Adrenal gland (tissue), 12 donors: ENCODE measurements around the gene MRPL45. TPM values are rescaled to one million over a fixed set of nuclear protein-coding genes. Genes with fewer than 3 reads are reported as not detected.

Source experiments
- DNase-seq, 7 donors: peaks; one replicate each; pipeline ENCODE4 v3.0.0-alpha.2; 2019 to 2020
- H3K27ac ChIP-seq, 5 donors: fragments of 200-600 bp; sonication (generic) in 4 of 5; 1 replicate in 3 of 5; 2 replicates in 2 of 5; pipeline versions ENCODE4 v1.5.1 to v1.8.0; 2016 to 2020; ENCODE audit warnings: mild to moderate bottlenecking in 1 of 5
- H3K27me3 ChIP-seq: fragments of 200-600 bp; 2 replicates; pipeline ENCODE4 v1.8.0; 2021
- H3K36me3 ChIP-seq, 2 donors: fragments of 200-600 bp; replicated peaks in 1 of 2; 1 replicate in 1 of 2; 2 replicates in 1 of 2; pipeline versions ENCODE4 v1.5.1 to v1.8.0; 2018 to 2022
- H3K4me1 ChIP-seq, 2 donors: fragments of 200-600 bp; replicated peaks in 1 of 2; 1 replicate in 1 of 2; 2 replicates in 1 of 2; pipeline versions ENCODE4 v1.5.1 to v1.8.0; 2018 to 2021
- H3K4me3 ChIP-seq, 4 donors: fragments of 200-600 bp; sonication (generic) in 3 of 4; one replicate each; pipeline ENCODE4 v1.5.1; 2016 to 2018
- H3K9me3 ChIP-seq, 3 donors: fragments of 200-600 bp; sonication (generic) in 1 of 3; replicated peaks in 1 of 3; 1 replicate in 2 of 3; 2 replicates in 1 of 3; pipeline versions ENCODE4 v1.5.1 to v1.8.0; 2016 to 2021
- CTCF ChIP-seq, 6 experiments: fragments of 450-650 bp in 4 of 6; fragments of 200-600 bp in 2 of 6; sonication (generic) in 1 of 6; IDR thresholded peaks; 1 replicate in 5 of 6; 2 replicates in 1 of 6; pipeline versions ENCODE4 v1.5.1 to v1.8.0; 2016 to 2021; ENCODE audit warnings: antibody characterized with exemption in 6 of 6, mild to moderate bottlenecking in 2 of 6, moderate library complexity in 1 of 6
- POLR2A ChIP-seq, 2 donors: fragments of 450-650 bp; IDR thresholded peaks; one replicate each; pipeline ENCODE4 v1.6.1; 2017; ENCODE audit warnings: antibody characterized with exemption in 2 of 2, mild to moderate bottlenecking in 2 of 2, moderate library complexity in 1 of 2
- WGBS, 4 donors: extraction: QIAGEN DNeasy Blood & Tissue Kit in 2 of 4; methylation state at CpG; one replicate each; pipeline versions ENCODE4 v1.1.5 to v1.1.7; 2013 to 2017; 5-methylcytosine and 5-hydroxymethylcytosine counted together
- intact Hi-C, 2 donors: fragments of 100-400 bp; cut with DNase I; formaldehyde crosslinking; loops; one replicate each; pipeline versions ENCODE4 v1.14.1 to v1.15.0; 2022 to 2023
- polyA plus RNA-seq, 3 donors: library from polyadenylated mRNA; stranded (reverse); fragments of 200-250 nt in 2 of 3; fragments of 350-450 nt in 1 of 3; fragmentation: Illumina TruSeq in 1 of 3; extraction: RNeasy Lipid Tissue Mini Kit (QIAGEN cat#74804) in 1 of 3; gene quantifications; one replicate each; pipeline ENCODE4 v1.2.3, GENCODE V29; 2013 to 2014
- total RNA-seq, 9 donors: library from RNA; depleted of rRNA in 4 of 9; stranded (reverse); fragments of >200 nt in 4 of 9; fragments of 120-200 nt in 1 of 9; fragmentation: NEBNext Ultra II Directional in 1 of 9; extraction: Animal tissue kit (Norgen Biotek cat#: 25700) in 1 of 9; gene quantifications; one replicate each; pipeline versions ENCODE4 v1.1.0 to v1.2.4, GENCODE V29; 2013 to 2023
- donor health status: healthy with polysubstance abuse.
- donor health status: Bipolar disorder and iron deficiency.
- donor health status: DM: yes; HTN: yes; CAD: no.
- donor health status: DM: no; HTN: no; CAD: no.
- donor health status: DM: no; HTN: no; CAD: no.
- donor health status: DM: yes; HTN: yes; CAD: no.

MRPL45 gene
- total and polyA plus RNA-seq, 12 donors = 12.7 to 62.8 (median 37.2) TPM

GRCh38 chr17:38364741-38365140, 67.8 kb downstream of the MRPL45 start:
- Histone ChIP-seq H3K4me1 (peaks cover 0 to 1% of the 10 kb centered on the region in 2 donors), H3K27ac (no peak overlapping the region), H3K4me3 (no peak overlapping the region), H3K27me3 (no peaks in the 10 kb centered on the region), H3K36me3 (peaks cover 0 to 35% of the 10 kb centered on the region in 2 donors), H3K9me3 (no peaks in the 10 kb centered on the region)
- 91 to 96% (median 93%) methylated on average over 8 of the region's 8 CpGs for WGBS, 4 donors
- TF ChIP-seq POLR2A (IDR thresholded peaks at IDR 0.05) (no peak), CTCF (IDR thresholded peaks at IDR 0.05) (no peak)
- intact Hi-C loops = no loop called here
- no peak for DNase-seq

GRCh38 chr17:38369124-38369886, 72.3 kb downstream of the MRPL45 start:
- no peak for DNase-seq
- H3K27me3 ChIP-seq = no peaks in the 10 kb centered on the region
- no peaks in the 10 kb centered on the region for H3K4me1 ChIP-seq
- no peaks in the 10 kb centered on the region for H3K9me3 ChIP-seq
- TF ChIP-seq POLR2A (IDR thresholded peaks at IDR 0.05) (no peak), CTCF (IDR thresholded peaks at IDR 0.05) (no peak)
- WGBS, 4 donors = 82 to 86% (median 84%) methylated on average over 8 of the region's 8 CpGs
- no peak overlapping the region for H3K27ac ChIP-seq
- H3K36me3 ChIP-seq = peaks cover 0 to 59% of the 10 kb centered on the region in 2 donors
- H3K4me3 ChIP-seq = no peak overlapping the region
- intact Hi-C loops = no loop called here

Other genes with a start within 250 kb of the MRPL45 start
- gene TBC1D3C, start 228.5 kb upstream of the MRPL45 start, total RNA-seq = 1 to 10 TPM in 1 of 9 donors, not detected in 8; 1.4 TPM
- under 1 TPM; 0.07 to 0.88 (median 0.24) TPM for gene TBC1D3C, start 228.5 kb upstream of the MRPL45 start, polyA plus RNA-seq
- gene TBC1D3E, start 169.2 kb upstream of the MRPL45 start, total RNA-seq = 1 to 10 TPM in 1 of 9 donors, under 1 TPM in 1, not detected in 7; 0.15 to 1.7 TPM
- gene TBC1D3E, start 169.2 kb upstream of the MRPL45 start, polyA plus RNA-seq = under 1 TPM in 1 of 3 donors, not detected in 2; 0.16 TPM
- not detected for gene TBC1D3, start 104.6 kb upstream of the MRPL45 start, total RNA-seq
- 1 to 10 TPM in 1 of 3 donors, under 1 TPM in 1, not detected in 1; 0.07 to 1.4 TPM for gene TBC1D3, start 104.6 kb upstream of the MRPL45 start, polyA plus RNA-seq
- gene GPR179, start 46.8 kb downstream of the MRPL45 start, total RNA-seq = under 1 TPM in 5 of 9 donors, not detected in 4; under 0.01 to 0.28 (median 0.10) TPM
- gene GPR179, start 46.8 kb downstream of the MRPL45 start, polyA plus RNA-seq = under 1 TPM; 0.05 to 0.32 (median 0.07) TPM
- 10 to 100 TPM; 17.2 to 51.3 (median 20.6) TPM for gene SOCS7, start 54.7 kb downstream of the MRPL45 start, total RNA-seq
- gene SOCS7, start 54.7 kb downstream of the MRPL45 start, polyA plus RNA-seq = 10 to 100 TPM in 1 of 3 donors, 1 to 10 TPM in 2; 2.7 to 18.4 (median 6.1) TPM
- gene ARHGAP23, start 131.3 kb downstream of the MRPL45 start, total RNA-seq = 10 to 100 TPM in 8 of 9 donors, 1 to 10 TPM in 1; 4.4 to 71.9 (median 29.2) TPM
- 10 to 100 TPM; 15.8 to 26.9 (median 17.8) TPM for gene ARHGAP23, start 131.3 kb downstream of the MRPL45 start, polyA plus RNA-seq